ENCODE data around the gene IGSF9. TPM values are rescaled to one million over a fixed set of nuclear protein-coding genes. Genes with fewer than 3 reads are reported as not detected.

The IGSF9 gene
- total RNA-seq, 1 donor from 2014 or later = 0.25 TPM

GRCh38 chr1:159923203-159924024 lies 22.0 kb downstream of the IGSF9 start:
- Histone ChIP-seq H3K9me3 (replicated peaks) (no peaks in the 10 kb centered on the region), H3K4me1 (peaks cover 80% of the 10 kb centered on the region)
- intact Hi-C loops (cut with micrococcal nuclease) = no loop called here

GRCh38 chr1:159922511-159923202 lies 22.8 kb downstream of the IGSF9 start:
- peaks cover 33% of the 10 kb centered on the region for H3K36me3 ChIP-seq
- H3K9me3 ChIP-seq (replicated peaks) = no peaks in the 10 kb centered on the region
- intact Hi-C loops (cut with micrococcal nuclease) = no loop called here
- no peaks in the 10 kb centered on the region for H3K27me3 ChIP-seq (ENCODE audit: low read depth)
- DNase-seq = peak; percentile 81
- peaks cover 88% of the 10 kb centered on the region for H3K4me1 ChIP-seq
- TF ChIP-seq, protein P1, sequence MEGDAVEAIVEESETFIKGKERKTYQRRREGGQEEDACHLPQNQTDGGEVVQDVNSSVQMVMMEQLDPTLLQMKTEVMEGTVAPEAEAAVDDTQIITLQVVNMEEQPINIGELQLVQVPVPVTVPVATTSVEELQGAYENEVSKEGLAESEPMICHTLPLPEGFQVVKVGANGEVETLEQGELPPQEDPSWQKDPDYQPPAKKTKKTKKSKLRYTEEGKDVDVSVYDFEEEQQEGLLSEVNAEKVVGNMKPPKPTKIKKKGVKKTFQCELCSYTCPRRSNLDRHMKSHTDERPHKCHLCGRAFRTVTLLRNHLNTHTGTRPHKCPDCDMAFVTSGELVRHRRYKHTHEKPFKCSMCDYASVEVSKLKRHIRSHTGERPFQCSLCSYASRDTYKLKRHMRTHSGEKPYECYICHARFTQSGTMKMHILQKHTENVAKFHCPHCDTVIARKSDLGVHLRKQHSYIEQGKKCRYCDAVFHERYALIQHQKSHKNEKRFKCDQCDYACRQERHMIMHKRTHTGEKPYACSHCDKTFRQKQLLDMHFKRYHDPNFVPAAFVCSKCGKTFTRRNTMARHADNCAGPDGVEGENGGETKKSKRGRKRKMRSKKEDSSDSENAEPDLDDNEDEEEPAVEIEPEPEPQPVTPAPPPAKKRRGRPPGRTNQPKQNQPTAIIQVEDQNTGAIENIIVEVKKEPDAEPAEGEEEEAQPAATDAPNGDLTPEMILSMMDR (IDR thresholded peaks at IDR 0.05; ENCODE audit: borderline replicate concordance) = no peak
- H3K4me3 ChIP-seq = peak overlapping the region; percentile 91
- H3K27ac ChIP-seq (replicated peaks) = peak overlapping the region; percentile 98

More at GRCh38 chr1:159923203-159924024, 22.0 kb downstream of the IGSF9 start:
- Histone ChIP-seq H3K4me3 (peak overlapping the region; percentile 91), H3K27me3 (ENCODE audit: low read depth) (no peaks in the 10 kb centered on the region), H3K36me3 (peaks cover 25% of the 10 kb centered on the region), H3K27ac (replicated peaks) (peak overlapping the region; percentile 98)
- peak; percentile 89 for DNase-seq
- TF ChIP-seq, protein P1 (IDR thresholded peaks at IDR 0.05; ENCODE audit: borderline replicate concordance) = no peak

DNA sequence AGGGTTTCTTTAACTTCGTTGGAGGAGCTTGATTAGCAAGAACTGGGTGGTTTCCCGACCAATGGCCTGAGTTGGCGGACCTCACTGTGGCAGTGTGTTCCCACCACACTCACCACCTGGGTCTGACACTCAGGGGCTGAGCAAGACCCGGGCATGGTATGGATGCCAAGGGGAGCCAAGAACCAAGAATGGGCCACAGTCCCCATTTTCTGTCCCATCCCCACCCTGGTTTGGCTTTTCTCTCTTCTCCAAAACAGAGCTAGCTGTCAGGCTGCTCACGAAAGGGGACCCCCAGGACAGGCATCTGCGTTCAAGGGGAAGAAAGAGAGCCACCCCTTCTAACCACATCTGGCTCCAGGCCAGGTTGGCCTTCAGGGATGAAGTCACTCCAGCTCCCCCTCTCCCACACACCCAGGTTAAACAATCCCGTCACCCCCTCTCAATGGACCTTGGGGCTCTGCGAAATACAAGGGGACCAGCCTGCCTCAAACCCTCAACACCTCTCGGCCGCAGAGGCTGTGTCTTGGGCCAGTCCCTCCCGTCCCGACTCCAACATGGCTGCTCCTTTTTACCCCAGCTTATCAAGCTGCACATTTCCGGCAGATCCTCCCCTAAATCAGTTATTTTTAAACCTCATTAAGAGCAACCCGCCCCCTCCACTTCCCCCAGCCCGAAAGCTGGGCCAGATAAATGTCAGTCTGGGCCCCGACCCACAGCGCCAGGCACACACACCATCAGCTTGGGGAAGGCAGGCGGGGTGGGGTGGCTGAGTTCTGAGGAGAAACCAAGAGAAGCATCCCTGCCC lies 23.5 kb downstream of the IGSF9 start:
- peaks cover 96% of the 10 kb centered on the region for H3K4me1 ChIP-seq
- TF ChIP-seq, protein P1 (IDR thresholded peaks at IDR 0.05; ENCODE audit: borderline replicate concordance) = no peak
- peaks cover 40% of the 10 kb centered on the region for H3K36me3 ChIP-seq
- H3K27ac ChIP-seq (replicated peaks) = peak overlapping the region; percentile 98
- DNase-seq = no peak
- H3K27me3 ChIP-seq (ENCODE audit: low read depth) = no peaks in the 10 kb centered on the region
- H3K9me3 ChIP-seq (replicated peaks) = no peaks in the 10 kb centered on the region
- intact Hi-C loops (cut with micrococcal nuclease) = no loop called here
- H3K4me3 ChIP-seq = peak overlapping the region; percentile 91

GRCh38 chr1:159921251-159921650 lies 24.2 kb downstream of the IGSF9 start:
- no peaks in the 10 kb centered on the region for H3K9me3 ChIP-seq (replicated peaks)
- intact Hi-C loops (cut with micrococcal nuclease) = no loop called here
- DNase-seq = no peak
- no peaks in the 10 kb centered on the region for H3K27me3 ChIP-seq (ENCODE audit: low read depth)
- peaks cover 47% of the 10 kb centered on the region for H3K36me3 ChIP-seq
- peak overlapping the region; percentile 98 for H3K27ac ChIP-seq (replicated peaks)
- H3K4me1 ChIP-seq = peaks cover 98% of the 10 kb centered on the region
- peak overlapping the region; percentile 91 for H3K4me3 ChIP-seq
- TF ChIP-seq, protein P1 (IDR thresholded peaks at IDR 0.05; ENCODE audit: borderline replicate concordance) = no peak

DNA sequence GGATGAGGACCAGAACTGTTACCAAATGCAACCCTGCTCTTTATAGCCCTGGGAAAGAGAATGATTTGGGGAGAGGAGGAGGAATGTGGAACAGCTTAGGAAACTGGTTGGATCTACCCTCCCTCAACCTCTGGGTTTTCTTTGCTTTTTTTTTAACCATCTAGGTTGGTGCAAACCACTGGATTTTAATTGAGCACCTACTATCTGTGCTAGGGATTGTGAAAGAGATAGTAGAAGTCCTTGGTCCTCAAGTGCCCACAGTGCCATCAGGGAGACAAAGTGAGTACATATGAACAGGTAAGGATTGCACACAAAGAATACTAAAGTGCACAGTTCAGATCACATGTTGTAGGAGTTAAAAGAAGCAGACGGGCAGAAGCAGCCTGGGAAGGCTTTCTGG lies 24.8 kb downstream of the IGSF9 start:
- TF ChIP-seq, protein P1 (IDR thresholded peaks at IDR 0.05; ENCODE audit: borderline replicate concordance) = no peak
- H3K27me3 ChIP-seq (ENCODE audit: low read depth) = no peaks in the 10 kb centered on the region
- H3K4me3 ChIP-seq = peak overlapping the region; percentile 91
- no peak for DNase-seq
- peak overlapping the region; percentile 98 for H3K27ac ChIP-seq (replicated peaks)
- intact Hi-C loops (cut with micrococcal nuclease) = no loop called here
- H3K9me3 ChIP-seq (replicated peaks) = no peaks in the 10 kb centered on the region
- H3K4me1 ChIP-seq = peaks cover 98% of the 10 kb centered on the region
- H3K36me3 ChIP-seq = peaks cover 47% of the 10 kb centered on the region
